Measurements from ENCODE around the gene C10orf90. TPM values are rescaled to one million over a fixed set of nuclear protein-coding genes. Genes with fewer than 3 reads are reported as not detected.

C10orf90 gene
- polyA plus RNA-seq, 4 donors, result not detected

DNA sequence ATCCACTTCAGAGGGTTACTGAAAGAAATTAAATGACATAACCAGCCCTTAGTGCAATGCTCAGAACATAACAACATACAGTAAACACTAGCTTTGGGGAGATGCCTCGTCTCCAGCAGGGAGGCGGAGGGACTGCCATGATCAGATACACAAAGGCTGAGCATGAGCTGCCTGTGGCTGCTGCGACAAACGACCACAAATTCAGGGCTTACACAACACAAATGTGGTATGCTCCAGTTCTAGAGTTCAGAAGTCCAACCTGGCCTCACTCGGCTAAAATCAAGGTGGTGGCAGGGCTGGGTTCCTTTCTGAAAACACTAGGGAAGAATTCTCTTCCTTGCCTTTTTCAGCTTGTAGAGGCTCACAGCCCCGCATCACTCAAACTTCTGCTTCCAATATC is 154.0 kb downstream of the C10orf90 start:
- H3K9me3 ChIP-seq (ENCODE audit: control insufficient read depth in 2 of 2, insufficient read depth in 1 of 2, low read depth in 1 of 2, low read length in 1 of 2), result no peaks in the 10 kb centered on the region
- H3K4me3 ChIP-seq (ENCODE audit: low read depth in 1 of 3, low read length in 3 of 3), result no peak overlapping the region
- 74 to 83% (median 76%) methylated on average over 6 of the region's 6 CpGs for WGBS, 3 donors
- FAIRE-seq (no peak), DNase-seq (no peak)
- H3K27me3 ChIP-seq (ENCODE audit: control insufficient read depth in 3 of 3, insufficient read depth in 3 of 3, low read length in 3 of 3), result no peaks in the 10 kb centered on the region
- H3K4me1 ChIP-seq (ENCODE audit: control insufficient read depth in 3 of 3, insufficient read depth in 2 of 3, low read depth in 1 of 3, low read length in 2 of 3), result no peaks in the 10 kb centered on the region
- no peaks in the 10 kb centered on the region for H3K36me3 ChIP-seq (ENCODE audit: control insufficient read depth in 3 of 3, insufficient read depth in 2 of 3, low read depth in 1 of 3, low read length in 3 of 3)
- H3K27ac ChIP-seq (ENCODE audit: low read depth in 1 of 3, low read length in 2 of 3), result no peak overlapping the region

DNA sequence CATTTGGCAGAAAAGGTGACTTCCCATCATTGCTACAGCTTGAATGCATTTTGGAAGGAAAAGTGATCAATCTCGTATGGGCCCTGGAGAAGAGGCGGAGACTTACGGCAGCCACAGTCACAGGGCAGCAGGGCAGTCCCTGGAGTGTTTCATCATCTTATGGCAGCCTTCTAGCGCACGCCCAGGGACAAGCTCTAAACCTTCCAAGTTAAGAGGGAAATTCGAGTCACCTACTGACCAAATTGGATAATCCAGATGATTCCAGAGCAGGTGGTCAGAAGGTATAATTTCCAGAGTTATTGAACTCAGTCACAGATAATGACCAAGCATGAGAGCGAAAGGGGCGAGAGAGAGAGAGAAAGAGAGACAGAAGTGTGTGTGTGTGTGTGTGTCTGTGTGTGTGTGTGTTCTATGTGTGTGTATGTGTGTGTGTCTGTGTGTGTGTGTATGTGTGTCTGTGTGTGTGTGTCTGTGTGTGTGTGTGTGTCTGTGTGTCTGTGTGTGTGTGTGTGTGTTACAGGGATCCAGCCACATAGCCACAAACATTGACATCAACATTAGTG is 158.5 kb downstream of the C10orf90 start:
- Histone ChIP-seq H3K4me3 (ENCODE audit: low read depth in 1 of 3, low read length in 3 of 3) (no peak overlapping the region), H3K27ac (ENCODE audit: low read depth in 1 of 3, low read length in 2 of 3) (no peak overlapping the region), H3K4me1 (ENCODE audit: control insufficient read depth in 3 of 3, insufficient read depth in 2 of 3, low read depth in 1 of 3, low read length in 2 of 3) (no peaks in the 10 kb centered on the region), H3K9me3 (ENCODE audit: control insufficient read depth in 2 of 2, insufficient read depth in 1 of 2, low read depth in 1 of 2, low read length in 1 of 2) (no peaks in the 10 kb centered on the region), H3K36me3 (ENCODE audit: control insufficient read depth in 3 of 3, insufficient read depth in 2 of 3, low read depth in 1 of 3, low read length in 3 of 3) (no peaks in the 10 kb centered on the region), H3K27me3 (ENCODE audit: control insufficient read depth in 3 of 3, insufficient read depth in 3 of 3, low read length in 3 of 3) (no peaks in the 10 kb centered on the region)
- no peak for DNase-seq
- WGBS, 3 donors, result 37 to 49% (median 39%) methylated on average over 8 of the region's 8 CpGs
- FAIRE-seq, result no peak

- Histone ChIP-seq H3K27ac (ENCODE audit: low read depth in 1 of 3, low read length in 2 of 3) (no peak overlapping the region), H3K4me1 (ENCODE audit: control insufficient read depth in 3 of 3, insufficient read depth in 2 of 3, low read depth in 1 of 3, low read length in 2 of 3) (no peaks in the 10 kb centered on the region), H3K4me3 (ENCODE audit: low read depth in 1 of 3, low read length in 3 of 3) (no peak overlapping the region), H3K27me3 (ENCODE audit: control insufficient read depth in 3 of 3, insufficient read depth in 3 of 3, low read length in 3 of 3) (no peaks in the 10 kb centered on the region), H3K9me3 (ENCODE audit: control insufficient read depth in 2 of 2, insufficient read depth in 1 of 2, low read depth in 1 of 2, low read length in 1 of 2) (no peaks in the 10 kb centered on the region), H3K36me3 (ENCODE audit: control insufficient read depth in 3 of 3, insufficient read depth in 2 of 3, low read depth in 1 of 3, low read length in 3 of 3) (no peaks in the 10 kb centered on the region)
- WGBS, 3 donors, result 57 to 67% (median 61%) methylated on average over 2 of the region's 2 CpGs
- DNase-seq, result no peak
- FAIRE-seq, result no peak
Measured at GRCh38 chr10:126509182-126509581, 161.3 kb downstream of the C10orf90 start.

DNA sequence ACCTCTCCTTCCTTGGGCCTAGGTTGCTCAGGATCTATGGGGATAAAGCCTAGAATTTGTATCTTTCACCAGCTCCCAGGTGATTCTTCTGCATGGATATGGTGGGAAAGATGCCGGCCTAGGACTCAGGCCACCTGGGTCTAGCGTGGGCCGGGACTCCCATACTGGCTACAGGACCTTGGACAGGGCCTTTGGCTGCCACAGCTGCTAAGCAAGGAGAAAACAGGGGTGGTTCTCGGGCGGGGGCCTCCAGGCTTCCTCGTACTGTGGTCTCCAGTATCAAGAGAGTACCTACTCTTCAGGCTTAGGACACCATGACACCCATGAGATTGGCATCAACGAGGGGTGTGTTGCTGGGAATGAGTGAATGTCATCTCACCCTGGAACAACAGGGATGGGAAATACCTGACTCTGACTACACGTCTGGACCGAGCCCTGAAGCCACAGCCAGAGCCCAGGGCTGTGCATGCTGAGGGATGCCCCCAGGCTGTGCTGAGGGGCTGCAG is 161.9 kb downstream of the C10orf90 start:
- H3K4me1 ChIP-seq (ENCODE audit: control insufficient read depth in 3 of 3, insufficient read depth in 2 of 3, low read depth in 1 of 3, low read length in 2 of 3), result no peaks in the 10 kb centered on the region
- no peaks in the 10 kb centered on the region for H3K27me3 ChIP-seq (ENCODE audit: control insufficient read depth in 3 of 3, insufficient read depth in 3 of 3, low read length in 3 of 3)
- H3K27ac ChIP-seq (ENCODE audit: low read depth in 1 of 3, low read length in 2 of 3), result no peak overlapping the region
- H3K9me3 ChIP-seq (ENCODE audit: control insufficient read depth in 2 of 2, insufficient read depth in 1 of 2, low read depth in 1 of 2, low read length in 1 of 2), result no peaks in the 10 kb centered on the region
- 63 to 65% (median 63%) methylated on average over 9 of the region's 9 CpGs for WGBS, 3 donors
- no peak overlapping the region for H3K4me3 ChIP-seq (ENCODE audit: low read depth in 1 of 3, low read length in 3 of 3)
- FAIRE-seq (no peak), DNase-seq (no peak)
- H3K36me3 ChIP-seq (ENCODE audit: control insufficient read depth in 3 of 3, insufficient read depth in 2 of 3, low read depth in 1 of 3, low read length in 3 of 3), result no peaks in the 10 kb centered on the region

- Histone ChIP-seq H3K36me3 (ENCODE audit: control insufficient read depth in 3 of 3, insufficient read depth in 2 of 3, low read depth in 1 of 3, low read length in 3 of 3) (no peaks in the 10 kb centered on the region), H3K4me1 (ENCODE audit: control insufficient read depth in 3 of 3, insufficient read depth in 2 of 3, low read depth in 1 of 3, low read length in 2 of 3) (no peaks in the 10 kb centered on the region), H3K9me3 (ENCODE audit: control insufficient read depth in 2 of 2, insufficient read depth in 1 of 2, low read depth in 1 of 2, low read length in 1 of 2) (no peaks in the 10 kb centered on the region), H3K27me3 (ENCODE audit: control insufficient read depth in 3 of 3, insufficient read depth in 3 of 3, low read length in 3 of 3) (no peaks in the 10 kb centered on the region), H3K27ac (ENCODE audit: low read depth in 1 of 3, low read length in 2 of 3) (no peak overlapping the region), H3K4me3 (ENCODE audit: low read depth in 1 of 3, low read length in 3 of 3) (no peak overlapping the region)
- 83 to 88% (median 84%) methylated on average over 16 of the region's 16 CpGs for WGBS, 3 donors
- FAIRE-seq (no peak), DNase-seq (no peak)
Measured at GRCh38 chr10:126504761-126505112, 165.8 kb downstream of the C10orf90 start.

DNA sequence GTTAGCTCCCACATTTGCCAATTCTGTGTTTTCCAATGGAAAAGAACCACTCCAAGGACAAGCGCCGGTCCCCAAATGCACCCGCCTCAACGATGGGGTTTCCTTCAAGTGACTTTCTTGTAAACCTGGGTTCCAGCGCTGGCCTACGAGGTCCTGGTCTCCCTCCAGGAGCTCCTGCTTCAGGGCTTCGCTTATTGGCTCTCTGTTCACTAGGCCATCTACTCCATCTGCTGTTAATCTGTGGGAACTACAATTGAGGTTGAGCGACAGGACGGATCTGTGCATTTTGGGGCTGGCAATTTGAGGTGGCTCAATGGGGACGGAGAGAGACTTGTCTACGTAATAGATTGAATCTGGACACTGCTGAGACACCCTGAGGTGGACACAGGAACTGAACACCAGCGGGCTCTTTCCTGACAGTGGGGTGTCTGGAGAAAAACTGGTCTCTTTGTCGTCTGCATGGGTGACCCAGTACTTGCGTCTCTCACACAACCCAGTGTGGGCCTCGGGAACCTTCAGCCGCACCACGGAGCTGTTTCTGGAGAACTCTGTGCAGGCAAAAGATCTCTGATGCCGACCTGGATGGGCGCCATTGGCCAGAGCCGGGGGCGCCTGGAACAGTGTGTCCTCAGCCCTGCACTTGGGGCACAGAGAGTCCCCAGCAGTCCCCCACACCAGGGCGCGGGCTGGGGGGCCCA is 166.3 kb downstream of the C10orf90 start:
- 60 to 61% (median 60%) methylated on average over 23 of the region's 23 CpGs for WGBS, 3 donors
- FAIRE-seq (no peak), DNase-seq (peak; percentile 30 to 46)
- H3K27me3 ChIP-seq (ENCODE audit: control insufficient read depth in 3 of 3, insufficient read depth in 3 of 3, low read length in 3 of 3), result no peaks in the 10 kb centered on the region
- no peaks in the 10 kb centered on the region for H3K4me1 ChIP-seq (ENCODE audit: control insufficient read depth in 3 of 3, insufficient read depth in 2 of 3, low read depth in 1 of 3, low read length in 2 of 3)
- H3K36me3 ChIP-seq (ENCODE audit: control insufficient read depth in 3 of 3, insufficient read depth in 2 of 3, low read depth in 1 of 3, low read length in 3 of 3), result no peaks in the 10 kb centered on the region
- no peak overlapping the region for H3K27ac ChIP-seq (ENCODE audit: low read depth in 1 of 3, low read length in 2 of 3)
- H3K4me3 ChIP-seq (ENCODE audit: low read depth in 1 of 3, low read length in 3 of 3), result no peak overlapping the region
- no peaks in the 10 kb centered on the region for H3K9me3 ChIP-seq (ENCODE audit: control insufficient read depth in 2 of 2, insufficient read depth in 1 of 2, low read depth in 1 of 2, low read length in 1 of 2)

GRCh38 chr10:126503392-126504062 is 167.0 kb downstream of the C10orf90 start:
- Histone ChIP-seq H3K27ac (ENCODE audit: low read depth in 1 of 3, low read length in 2 of 3) (no peak overlapping the region), H3K27me3 (ENCODE audit: control insufficient read depth in 3 of 3, insufficient read depth in 3 of 3, low read length in 3 of 3) (no peaks in the 10 kb centered on the region), H3K4me3 (ENCODE audit: low read depth in 1 of 3, low read length in 3 of 3) (no peak overlapping the region), H3K36me3 (ENCODE audit: control insufficient read depth in 3 of 3, insufficient read depth in 2 of 3, low read depth in 1 of 3, low read length in 3 of 3) (no peaks in the 10 kb centered on the region), H3K9me3 (ENCODE audit: control insufficient read depth in 2 of 2, insufficient read depth in 1 of 2, low read depth in 1 of 2, low read length in 1 of 2) (no peaks in the 10 kb centered on the region), H3K4me1 (ENCODE audit: control insufficient read depth in 3 of 3, insufficient read depth in 2 of 3, low read depth in 1 of 3, low read length in 2 of 3) (no peaks in the 10 kb centered on the region)
- DNase-seq (no peak), FAIRE-seq (no peak)
- WGBS, 3 donors, result 80 to 92% (median 89%) methylated on average over 12 of the region's 12 CpGs

DNA sequence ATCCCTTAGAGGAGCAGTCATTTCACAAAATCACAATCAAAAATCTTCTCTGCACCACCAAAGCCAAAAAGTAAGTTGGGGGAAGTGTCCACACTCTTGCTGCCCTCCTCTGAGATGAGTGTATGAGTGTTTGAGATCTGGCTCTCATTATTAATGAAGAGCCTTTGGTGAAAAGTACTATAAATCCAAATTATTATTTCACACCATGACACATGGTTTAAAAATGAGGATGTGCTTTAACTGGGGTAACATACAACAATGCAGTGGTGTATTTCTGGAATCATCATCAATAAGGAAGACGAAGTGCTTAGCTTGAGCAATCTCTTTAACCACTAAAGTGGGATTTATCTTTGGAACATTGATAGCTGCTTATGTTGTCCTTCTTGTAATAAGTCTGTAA is 168.1 kb downstream of the C10orf90 start:
- WGBS, 3 donors, result 67 to 84% (median 79%) methylated on average over 1 of the region's 1 CpG
- Histone ChIP-seq H3K27ac (ENCODE audit: low read depth in 1 of 3, low read length in 2 of 3) (no peak overlapping the region), H3K4me1 (ENCODE audit: control insufficient read depth in 3 of 3, insufficient read depth in 2 of 3, low read depth in 1 of 3, low read length in 2 of 3) (no peaks in the 10 kb centered on the region), H3K27me3 (ENCODE audit: control insufficient read depth in 3 of 3, insufficient read depth in 3 of 3, low read length in 3 of 3) (no peaks in the 10 kb centered on the region), H3K4me3 (ENCODE audit: low read depth in 1 of 3, low read length in 3 of 3) (no peak overlapping the region), H3K9me3 (ENCODE audit: control insufficient read depth in 2 of 2, insufficient read depth in 1 of 2, low read depth in 1 of 2, low read length in 1 of 2) (no peaks in the 10 kb centered on the region), H3K36me3 (ENCODE audit: control insufficient read depth in 3 of 3, insufficient read depth in 2 of 3, low read depth in 1 of 3, low read length in 3 of 3) (no peaks in the 10 kb centered on the region)
- no peak for DNase-seq
- no peak for FAIRE-seq
